GF-D8 (cell line): ENCODE data around the gene ABCG2.
A peak's percentile ranks its signal among the peaks of the same experiment; 100 is the strongest.

ENCODE experiments used
- DNase-seq: peaks from one replicate; lab custom pipeline; 2025; lab: John Stamatoyannopoulos, UW

Gene ABCG2

DNA sequence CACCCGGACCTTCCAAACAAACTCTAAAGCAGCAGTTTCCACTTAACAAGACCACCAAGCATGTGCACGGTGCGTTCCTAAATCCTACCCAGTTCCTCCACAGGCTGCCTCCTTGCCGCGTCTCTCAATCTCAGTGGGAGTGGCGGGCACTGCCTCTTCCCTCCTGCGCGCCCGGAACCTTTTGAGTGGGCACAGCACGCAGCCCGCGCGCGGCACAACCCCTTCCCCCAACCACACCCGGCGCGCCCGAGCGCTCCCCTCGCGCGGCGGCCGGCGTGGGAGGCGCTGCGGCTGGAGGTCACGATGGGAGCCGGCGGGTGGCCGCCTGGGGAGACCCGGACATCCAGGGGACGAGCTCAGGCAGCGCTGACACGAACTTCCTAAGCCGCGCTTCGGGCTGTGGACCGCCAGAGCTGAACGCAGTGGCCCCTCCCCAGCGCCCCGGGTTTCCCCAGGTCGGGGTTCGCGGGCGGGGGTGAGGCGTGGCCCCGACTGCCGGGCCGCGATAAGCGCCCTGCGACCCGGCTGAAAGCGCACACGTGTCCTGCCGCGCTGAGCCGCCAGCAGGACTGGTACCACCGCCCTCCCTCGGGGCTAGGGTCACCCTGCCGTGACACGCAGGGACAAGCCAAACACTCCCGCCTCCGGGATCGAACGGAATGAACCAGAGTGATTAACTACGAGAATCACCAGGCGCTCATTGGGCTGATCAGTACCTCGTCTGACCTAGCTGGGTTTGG is at the start of gene ABCG2:
ABCG2 (minus strand) TSS at position 151 of the 740 bp plus-strand sequence. CDS start 18,644 bp downstream, outside the sequence.
- DNase-seq: no peak

DNA sequence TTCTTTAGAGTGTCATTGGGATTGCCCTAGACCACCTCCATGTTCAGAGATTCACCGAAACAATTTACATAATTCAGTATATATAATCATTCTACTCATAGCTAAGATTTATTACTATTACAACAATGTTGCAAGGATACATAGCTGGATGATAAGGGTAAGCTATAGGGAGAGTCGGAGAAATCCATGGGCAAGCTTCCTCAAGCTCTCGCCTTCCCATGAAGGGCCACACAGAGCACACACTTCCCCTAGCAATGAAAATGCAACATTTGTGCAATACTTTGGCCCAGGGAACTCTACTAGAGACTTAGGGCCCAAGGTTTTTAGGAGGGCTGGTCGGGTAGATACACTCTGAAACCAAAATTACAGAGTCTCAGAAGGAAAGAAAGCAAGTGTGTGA is 49.7 kb upstream of the ABCG2 start:
- no peak for DNase-seq

DNA sequence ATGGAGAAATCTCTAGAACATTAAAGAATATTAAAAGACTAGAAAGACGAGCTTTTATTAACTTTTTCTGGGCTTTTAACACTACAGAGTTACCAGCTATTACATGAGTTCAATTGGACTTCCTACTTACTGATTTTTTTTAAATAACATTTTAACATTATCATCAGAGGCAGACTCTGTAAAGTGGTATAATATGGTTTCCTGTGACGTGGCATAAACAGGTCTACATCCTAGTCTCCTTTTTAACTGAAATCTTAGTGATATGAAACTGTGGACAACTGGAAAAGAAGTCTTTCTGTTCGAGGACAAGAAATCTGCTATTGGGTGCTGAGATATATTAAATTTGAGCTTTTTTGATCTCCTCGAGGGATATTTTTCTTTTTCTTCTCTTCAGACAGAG is 48.7 kb upstream of the ABCG2 start:
- no peak for DNase-seq

DNA sequence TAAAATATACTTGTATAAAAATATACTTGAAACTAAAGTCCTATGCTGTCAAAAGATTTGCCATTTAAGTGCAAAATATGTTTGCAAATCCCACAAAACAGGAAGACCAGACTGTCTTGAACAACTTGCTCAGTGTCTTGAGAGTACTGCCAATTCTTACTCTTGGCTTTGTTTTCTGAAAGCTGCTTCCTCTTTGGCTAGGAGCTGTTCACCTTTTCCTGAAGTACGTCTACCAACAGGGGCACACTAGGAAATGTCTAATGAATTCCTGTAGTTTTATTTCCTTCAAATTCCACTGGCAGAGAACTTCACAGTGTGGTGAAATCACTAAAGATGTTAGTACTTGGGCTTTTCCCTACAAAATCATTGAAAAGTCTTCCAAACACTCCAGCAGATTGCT is 46.4 kb upstream of the ABCG2 start:
- DNase-seq: no peak

DNA sequence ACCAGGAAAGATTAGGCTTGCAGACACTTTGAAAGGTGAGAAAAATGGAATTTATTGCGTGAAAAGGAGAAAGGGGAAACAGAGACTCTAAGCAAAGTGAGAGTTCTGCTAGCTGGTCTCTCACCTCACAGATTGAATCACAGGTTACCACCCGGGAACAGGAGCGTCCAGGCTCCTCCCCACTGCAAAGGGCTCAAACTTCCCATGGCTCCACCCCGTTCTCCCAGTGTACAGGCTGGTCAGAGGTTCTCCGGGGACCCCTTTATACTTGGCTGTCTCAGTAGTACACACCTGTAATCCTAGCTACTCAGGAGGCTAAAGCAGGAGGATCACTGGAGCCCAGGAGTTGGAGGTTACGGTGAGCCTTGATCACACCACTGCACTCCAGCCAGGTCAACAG is 44.0 kb upstream of the ABCG2 start:
- DNase-seq: no peak

DNA sequence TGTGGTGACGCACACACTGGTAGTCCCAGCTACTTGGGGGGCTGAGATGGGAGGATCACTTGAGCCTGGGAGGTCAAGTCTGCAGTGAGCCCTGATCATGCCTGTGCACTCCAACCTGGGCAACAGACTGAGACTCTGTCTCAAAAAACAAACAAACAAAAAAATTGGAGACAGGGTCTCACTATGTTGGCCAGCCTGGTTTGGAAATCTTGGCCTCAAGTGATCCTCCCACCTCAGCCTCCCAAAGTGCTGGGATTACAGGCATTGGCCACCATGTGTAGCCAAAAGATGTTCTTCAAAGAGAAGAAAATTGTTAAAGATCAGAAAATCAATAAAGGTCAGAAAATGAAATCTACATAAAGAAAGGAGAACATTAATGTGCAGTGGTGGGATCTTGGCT is 41.7 kb upstream of the ABCG2 start:
- DNase-seq: no peak

DNA sequence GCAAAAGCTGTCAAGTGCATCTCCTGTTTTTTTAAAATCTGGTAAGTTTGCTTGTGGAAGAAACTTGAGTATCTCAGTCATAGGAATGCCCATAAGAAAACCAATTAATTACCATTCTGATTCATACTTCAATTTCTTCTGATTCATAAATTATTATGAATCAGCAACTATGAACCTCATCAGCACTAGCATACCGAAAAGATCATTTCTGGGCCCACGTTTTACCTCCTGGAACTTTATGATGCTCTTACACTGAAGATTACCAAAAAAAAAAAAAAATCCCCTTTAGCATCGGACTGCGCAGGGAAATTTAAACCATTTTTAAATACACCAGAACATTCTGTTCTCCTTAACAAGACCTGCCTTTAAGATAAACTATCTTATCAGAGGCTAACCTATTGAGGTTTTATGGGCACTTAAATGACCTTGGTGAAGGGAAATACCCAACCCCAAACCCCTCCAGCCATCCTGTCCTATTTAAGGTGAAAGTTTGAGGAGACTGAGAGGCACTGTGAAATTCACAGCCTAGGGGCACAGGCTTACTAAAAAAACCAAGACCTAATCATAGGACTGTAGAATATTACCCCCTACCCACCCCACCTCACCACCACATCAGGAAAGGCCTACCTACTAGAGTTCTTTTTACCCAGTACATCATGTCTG is 38.2 kb upstream of the ABCG2 start:
- DNase-seq: no peak

DNA sequence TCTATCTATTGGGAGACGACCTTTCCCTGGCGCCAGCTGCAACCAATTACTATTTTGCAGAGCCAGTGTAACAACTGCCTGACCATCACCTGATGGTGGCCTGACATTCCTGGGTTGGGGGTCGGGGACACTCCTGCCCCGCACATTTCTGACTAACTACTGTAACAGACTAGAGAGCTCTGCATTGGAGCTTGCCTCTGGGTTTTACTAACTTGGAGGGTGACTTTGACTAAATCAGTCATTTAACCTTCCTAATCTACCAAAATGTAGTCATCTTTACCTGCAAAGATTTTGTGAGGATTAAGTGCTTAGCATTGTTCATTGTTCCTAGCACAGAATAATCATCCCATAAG is 37.5 kb upstream of the ABCG2 start:
- DNase-seq: no peak

DNA sequence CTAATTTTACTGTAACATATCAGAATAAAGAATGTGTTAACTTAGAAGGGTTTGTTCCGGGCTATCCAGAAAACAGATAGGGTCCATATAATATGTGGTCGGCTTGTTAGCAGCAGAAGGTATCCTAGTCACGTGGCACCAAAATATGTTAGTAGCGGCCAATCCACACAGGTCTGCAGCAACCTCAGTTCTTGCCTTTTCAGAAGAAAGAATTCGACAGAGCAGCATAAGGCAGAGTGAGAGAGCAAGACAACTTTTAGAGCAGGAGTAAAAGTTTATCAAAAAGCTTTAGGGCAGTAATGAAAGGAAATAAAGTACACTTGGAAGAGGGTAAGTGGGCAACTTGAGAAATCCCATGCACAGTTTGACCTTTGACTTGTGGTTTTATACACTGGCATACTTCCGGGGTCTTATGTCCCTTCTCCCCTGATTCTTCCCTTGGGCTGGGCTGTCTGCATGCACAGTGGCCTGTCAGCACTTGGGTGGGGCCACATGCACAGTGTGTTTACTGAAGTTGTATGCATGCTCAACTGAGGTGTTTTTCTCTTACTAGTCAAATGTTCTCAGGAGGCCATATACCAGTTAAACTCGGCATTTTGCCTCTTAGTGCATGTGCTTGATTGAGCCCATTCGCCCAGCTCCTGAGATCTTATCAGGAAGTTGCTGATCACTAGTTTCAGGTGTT is 37.0 kb upstream of the ABCG2 start:
- no peak for DNase-seq

DNA sequence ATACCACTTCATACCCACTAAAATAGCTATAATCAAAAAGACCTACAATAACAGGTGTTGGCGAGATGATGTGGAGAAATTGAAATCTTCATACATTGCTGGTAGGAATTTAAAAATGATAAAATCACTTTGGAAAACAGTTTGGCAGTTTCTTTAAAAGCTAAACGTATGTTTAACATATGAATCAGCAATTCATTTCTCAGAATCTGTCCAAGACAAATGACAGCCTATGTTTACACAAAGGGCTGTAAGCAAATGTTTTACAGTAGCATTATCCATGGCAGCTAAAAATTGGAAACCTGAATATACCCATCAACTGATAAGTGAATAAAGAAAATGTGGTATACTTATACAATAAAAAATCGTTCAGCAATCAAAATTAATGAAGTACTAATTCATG is 33.0 kb upstream of the ABCG2 start:
- no peak for DNase-seq

DNA sequence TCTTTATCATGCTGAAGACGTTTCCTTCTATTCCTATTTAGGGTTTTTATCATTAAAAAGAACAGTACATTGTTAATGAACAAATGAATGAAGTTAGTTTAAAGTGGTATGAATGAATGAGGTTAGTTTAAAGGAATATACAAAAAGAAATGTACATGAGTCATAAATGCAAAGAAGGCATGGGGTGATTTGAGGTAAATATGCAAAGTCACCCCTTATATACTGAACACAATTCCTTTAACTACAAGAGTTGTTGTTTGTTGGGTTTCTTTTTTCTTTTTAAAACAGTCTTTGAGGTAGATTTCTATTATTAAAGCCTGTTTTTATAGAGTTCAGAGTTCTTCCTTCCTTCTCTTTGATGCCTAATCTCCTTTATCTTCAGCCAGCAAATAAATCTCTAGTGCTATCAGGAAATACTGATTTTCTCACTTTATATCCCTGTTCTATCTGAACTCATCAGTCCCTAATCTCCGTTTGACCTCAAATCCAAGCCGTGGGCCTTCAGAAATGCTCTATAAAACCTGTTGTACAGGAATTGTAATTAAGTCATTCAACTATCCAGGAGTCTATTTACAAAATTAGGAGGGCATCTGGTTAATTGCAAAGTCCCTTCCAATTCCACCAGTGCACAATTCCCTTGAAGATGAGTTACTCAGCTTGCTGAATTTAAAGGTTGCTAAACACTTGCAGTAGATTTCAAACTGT is 31.6 kb upstream of the ABCG2 start:
- no peak for DNase-seq

DNA sequence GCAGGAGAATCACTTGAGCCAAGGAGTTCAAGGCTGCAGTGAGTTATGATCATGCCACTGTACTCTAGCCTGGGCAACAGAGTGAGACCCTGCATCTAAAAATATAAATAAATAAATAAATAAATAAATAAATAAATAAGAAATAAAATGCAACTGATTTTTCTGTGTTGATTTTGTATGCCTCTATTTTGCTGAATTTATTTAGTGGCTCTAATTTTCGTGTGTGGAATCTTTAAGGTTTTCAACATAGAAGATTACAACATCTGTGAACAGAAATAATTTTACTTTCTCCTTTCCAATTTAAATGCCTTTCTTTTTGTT is 30.9 kb upstream of the ABCG2 start:
- no peak for DNase-seq

DNA sequence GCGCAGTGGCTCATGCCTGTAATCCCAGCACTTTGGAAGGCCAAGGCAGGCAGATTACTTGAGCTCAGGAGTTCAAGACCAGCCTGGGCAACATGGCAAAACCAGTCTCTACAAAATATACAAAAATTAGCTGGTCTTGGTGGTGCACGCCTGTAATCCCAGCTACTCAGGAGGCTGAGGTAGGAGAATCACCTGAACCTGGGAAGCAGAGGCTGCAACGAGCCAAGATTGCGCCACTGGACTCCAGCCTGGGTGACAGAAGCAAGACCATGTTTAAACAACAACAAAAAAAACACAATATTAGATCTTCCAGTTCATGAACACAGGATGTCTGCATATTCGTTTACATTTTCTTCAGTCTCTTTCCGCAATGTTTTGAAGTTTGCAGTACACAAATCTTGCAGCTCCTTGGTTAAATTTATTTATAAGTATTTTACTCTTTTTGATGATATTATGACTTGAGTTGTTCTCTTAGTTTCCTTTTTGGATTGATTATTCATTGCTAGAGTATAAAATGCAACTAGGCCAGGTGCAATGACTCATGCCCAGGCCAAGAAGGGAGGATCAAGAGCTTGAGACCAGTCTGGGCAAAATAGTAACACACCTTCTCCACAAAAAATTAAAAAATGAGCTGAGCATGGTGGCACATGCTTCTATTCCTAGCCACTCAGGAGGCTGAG is 30.4 kb upstream of the ABCG2 start:
- DNase-seq: no peak

DNA sequence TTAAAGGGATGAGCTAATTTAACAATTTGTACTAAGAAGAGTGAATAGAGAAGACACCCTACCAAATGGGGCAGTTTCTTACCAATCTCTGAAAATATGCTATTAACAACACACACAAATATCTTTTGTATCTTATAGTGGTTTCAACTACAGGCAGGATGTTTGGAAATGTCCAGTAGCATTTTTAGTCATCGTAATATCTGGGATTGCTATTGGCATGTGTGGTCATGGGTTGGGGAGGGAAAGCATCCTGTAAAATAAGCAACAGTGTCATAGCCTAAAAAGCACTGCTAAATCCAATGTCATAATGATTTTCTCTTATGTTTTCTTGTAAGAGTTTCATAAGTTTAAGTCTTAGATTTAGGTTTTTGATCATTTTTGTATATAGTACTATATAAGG is 29.3 kb upstream of the ABCG2 start:
- no peak for DNase-seq

DNA sequence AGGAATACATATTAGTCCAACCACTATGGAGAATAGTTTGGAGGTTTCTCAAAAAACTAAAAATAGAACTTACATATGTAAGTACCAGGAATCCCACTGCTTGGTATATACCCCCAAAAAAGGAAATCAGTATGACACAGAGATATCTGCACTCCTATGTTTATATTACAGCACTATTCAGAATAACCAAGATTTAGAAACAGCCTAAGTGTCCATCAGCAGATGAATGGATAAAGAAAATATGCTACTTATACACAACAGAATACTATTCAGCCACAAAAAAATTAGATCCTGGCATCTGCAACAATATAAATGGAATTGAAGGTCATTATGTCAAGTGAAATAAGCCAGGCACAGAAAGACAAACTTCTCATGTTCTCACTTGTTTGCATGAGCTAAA is 27.5 kb upstream of the ABCG2 start:
- no peak for DNase-seq

DNA sequence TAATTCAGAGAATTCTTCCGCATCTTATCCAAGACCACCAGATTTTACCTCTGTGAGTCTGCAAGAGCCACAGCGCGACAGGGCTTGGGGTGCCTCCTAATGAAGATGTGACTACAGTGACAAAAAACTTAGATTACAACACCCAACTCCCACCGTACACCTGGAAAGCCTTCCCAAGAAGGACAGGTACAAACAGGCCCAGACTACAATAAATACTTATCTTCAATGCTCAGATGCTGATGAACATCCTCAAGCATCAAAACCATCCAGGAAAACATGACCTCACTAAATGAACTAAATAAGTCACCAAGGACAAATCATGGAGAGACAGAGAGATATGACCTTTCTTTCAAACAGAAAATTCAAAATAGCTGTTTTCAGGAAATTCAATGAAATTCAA is 20.8 kb upstream of the ABCG2 start:
- DNase-seq: no peak

DNA sequence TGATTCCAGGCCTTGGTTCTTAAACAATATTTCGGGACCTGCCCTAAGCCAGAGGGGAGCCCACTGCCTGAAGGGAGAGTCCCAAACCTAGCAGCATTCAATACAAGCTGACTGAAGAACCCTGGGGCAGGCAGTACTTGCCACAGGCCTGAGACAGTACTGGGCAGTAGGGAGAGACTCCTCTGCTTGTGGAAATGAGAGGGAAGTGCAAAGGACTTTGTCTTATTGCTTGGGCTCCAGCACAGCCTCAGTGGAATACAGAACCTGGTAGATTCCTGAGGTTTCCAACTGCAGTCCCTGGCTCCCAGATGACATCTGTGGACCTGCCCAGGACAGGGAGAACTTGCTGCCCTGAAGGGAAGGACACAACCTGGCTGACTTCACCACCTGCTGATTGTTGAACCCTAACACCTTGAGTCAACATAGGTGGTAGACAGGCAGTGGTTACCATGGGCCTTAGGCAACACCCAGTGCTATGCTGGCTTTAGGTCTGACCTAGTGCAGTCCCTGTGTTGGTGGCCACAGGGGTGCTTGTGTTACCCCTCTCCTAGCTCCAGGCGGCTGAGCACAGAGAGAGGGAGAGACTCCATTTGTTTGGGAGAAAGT is 20.3 kb upstream of the ABCG2 start:
- no peak for DNase-seq

DNA sequence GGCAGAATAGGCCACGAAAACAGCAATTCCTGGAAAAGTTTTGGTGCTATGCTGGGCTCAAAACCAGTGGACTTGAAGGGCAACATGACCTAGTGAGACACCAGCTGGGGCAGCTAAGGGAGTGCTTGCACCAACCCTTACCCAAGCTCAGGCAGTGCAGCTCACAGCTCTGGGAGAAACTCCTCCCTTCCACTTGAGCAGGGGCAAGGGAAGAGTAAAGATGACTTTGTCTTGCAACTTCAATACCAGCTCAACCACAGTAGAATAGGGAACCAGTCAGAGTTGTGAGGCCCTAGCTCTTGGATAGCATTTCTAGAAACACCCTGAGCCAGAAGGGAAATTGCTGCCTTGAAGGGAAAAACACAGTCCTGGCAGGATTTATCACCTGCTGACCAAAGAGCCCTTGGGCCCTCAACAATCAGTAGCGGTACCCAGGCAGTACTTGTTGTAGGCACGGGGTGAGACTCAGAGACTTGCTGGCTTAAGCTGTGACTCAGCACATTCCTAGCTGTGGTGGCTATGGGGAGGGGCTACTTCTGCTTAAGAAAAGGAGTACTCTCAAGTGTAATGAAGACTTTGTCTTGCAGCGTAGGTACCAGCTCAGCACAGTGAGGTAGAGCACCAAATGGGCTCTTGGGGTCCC is 19.7 kb upstream of the ABCG2 start:
- peak; percentile 63 for DNase-seq

DNA sequence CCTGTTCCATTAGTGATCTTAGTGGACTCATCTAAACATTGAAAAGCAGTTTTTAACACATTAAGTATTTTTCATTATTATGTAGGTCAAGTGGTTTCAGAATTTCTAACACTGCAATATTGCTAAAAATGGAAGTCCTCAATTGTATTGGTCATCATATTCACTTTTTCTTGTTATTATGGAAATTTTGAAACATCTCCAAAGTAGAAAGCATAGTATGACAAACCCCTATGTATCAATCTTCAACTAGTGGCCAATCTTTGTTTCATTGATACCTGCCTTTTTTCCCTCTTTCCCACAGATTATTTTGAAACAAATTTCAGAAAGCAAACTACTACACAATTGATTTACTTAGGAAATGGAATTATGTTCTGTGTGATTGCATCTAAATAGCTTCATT is 14.5 kb upstream of the ABCG2 start:
- DNase-seq: no peak

DNA sequence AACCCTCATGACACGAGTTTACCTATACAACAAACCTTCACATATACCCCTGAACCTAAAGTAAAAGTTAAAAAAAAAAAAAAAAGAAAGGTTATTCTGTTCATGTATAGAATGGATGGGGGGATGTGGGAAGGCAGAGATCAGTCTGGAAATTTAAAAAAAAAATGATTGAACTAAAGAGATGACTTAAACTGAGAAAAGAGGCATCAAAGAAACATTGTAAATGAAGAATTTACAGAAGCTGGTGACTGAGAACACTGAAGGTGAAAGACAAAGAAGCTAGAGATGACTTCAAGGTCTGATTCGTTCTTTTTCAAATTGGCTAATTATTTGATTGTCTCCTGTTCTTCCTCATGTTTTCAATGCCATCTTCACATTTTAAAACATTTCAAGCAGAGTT is 12.8 kb upstream of the ABCG2 start:
- no peak for DNase-seq

DNA sequence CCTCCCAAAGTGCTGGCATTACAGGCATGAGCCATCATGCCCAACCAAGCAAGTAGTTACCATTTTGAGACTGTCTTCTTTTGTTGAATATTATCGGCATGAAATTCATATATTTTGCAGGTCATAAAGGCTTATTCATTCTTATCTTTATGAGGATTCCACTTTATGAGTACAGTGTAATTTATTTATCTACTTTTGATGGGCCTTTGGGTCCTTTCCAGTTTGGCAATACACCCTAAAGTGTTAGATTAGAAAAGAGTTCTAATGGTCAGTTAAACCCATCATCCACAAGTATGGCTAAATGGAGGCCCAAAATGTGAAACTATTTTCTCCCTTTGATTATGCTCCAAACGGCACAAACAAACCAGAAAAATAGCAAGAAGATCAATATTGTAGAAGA is 10.9 kb upstream of the ABCG2 start:
- DNase-seq: no peak

DNA sequence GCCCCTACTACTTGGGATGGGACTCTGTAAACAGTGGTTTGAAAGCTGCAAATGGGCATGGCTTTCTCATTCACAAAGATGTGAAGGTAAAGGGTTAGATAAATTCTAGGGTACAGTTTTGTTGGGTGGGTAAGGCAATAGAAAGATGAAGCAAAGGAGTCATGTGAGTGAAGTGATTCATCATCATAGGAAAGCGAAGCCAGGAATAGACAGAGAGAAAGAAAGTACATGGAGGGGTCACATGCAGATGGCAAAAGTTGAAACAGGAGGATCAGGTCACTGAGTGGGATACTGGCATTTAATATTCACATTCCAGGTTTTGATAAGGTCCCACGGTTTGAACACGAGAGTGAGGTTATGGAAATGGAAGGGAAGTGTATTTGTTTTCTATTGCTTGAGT is 8.2 kb upstream of the ABCG2 start:
- DNase-seq: no peak
